ENCODE measurements around the gene AP3S2.
"Not testable (repeated sequence)": the region's sequence is repeated elsewhere in the genome, so short reads cannot be mapped to it uniquely, and the experiment has no call there.

Gene AP3S2

DNA sequence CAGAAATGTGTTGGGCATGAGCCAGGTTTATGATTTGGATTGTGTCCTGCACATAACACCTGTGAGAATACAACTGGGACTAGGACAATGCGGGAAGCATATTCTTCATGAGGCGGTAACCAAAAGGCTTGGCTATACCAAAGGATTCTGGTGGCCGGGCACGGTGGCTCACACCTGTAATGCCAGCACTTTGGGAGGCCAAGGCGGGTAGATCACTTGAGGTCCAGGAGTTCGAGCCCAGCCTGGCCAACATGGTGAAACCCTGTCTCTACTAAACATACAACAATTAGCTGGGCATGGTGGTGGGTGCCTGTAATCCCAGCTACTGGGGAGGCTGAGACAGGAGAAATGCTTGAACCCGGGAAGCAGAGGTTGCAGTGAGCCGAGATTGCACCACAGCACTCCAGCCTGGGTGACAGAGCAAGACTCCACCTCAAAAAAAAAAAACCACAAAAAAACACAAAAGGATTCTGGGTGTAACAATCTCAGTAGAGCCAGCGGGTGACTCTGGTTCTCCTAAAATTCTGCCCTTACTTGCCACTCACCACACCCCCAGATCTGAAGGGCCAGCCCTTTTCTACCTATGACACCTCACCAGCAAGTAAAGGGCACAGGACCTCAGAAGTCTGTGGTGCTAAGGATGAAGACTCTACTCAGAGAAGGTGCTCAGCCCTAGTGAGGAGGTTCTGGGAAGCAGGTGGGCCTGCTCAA lies 59.2 kb downstream of the AP3S2 start:
- DNase-seq (ENCODE audit: low spot score), result not testable (repeated sequence)

DNA sequence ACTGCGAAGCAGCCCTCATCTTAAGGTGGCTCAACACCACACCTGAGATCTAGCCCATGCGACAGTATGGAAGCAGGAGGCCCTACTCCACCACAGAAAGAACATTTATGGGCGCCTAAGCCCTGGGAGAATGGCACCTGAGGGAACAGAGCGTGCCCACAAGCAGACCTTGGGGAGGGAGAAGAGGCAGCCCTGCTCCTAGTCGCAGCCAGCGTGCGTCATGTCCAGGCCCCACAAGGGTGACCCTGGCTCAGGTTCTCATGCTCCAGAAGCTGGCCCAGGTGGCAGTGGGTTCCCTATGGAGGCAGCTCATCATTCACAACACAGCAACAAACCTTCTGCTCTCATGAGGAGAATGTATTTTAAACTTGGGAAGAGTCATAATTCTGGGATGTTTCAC lies 59.8 kb downstream of the AP3S2 start:
- DNase-seq (ENCODE audit: low spot score), result no peak

DNA sequence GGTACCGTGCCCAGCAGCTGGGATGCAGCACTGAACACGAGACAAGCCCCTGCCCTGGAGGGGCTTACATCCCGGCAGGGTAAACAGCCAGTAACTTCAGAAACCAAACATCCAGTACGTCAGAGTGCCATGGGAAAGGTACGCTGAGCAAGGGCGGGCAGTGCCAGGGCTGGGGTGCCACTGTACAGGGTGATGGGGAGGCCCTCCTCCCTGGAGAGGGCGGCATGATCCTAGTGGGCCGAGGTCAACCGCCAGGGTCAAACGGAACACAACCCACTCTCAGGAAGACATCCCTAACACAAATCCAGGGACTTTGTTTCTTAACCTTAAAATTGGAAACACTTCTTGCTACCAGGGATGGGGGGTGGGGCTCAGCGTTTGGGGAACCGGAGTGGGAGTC lies 63.2 kb downstream of the AP3S2 start:
- DNase-seq (ENCODE audit: low spot score), result no peak

DNA sequence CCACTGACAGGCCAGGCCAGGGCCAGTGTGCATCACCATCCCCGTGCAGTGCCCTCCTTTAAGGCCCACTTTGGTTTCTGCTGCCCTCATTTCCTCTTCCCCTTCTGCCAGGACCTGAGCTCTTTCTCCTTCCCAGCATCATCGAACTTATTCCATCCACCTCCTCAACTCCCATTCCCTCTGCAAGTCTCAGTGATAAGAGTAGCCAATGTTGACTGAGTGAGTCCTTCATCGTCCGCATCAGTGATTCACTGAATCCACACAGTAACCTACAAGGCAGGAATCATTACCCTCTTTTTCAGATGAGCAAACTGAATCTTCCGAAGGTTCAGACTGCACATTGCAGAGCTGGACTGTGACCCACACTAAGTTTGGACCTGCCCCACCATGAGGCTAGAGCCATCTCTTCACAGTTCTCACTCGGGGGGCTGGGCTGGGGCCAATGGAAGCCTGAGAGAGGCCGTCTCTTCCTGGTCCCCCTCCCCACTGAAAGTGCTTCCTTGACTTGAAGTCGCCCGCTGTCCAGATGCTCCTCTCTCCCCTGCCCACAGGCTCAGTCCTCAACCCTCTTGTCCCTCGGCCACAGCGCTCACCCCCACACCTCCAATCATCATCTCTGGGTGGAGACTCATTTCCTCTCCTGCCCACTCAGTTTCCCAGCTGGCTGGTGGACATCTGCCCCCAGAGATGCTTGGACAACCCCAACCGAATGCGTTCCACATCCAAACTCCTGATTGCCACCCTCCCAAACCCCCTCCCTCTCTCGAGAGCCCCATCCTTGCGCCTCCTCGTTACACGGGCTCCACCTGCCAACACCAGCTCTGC lies 64.0 kb downstream of the AP3S2 start:
- no peak for DNase-seq (ENCODE audit: low spot score)

DNA sequence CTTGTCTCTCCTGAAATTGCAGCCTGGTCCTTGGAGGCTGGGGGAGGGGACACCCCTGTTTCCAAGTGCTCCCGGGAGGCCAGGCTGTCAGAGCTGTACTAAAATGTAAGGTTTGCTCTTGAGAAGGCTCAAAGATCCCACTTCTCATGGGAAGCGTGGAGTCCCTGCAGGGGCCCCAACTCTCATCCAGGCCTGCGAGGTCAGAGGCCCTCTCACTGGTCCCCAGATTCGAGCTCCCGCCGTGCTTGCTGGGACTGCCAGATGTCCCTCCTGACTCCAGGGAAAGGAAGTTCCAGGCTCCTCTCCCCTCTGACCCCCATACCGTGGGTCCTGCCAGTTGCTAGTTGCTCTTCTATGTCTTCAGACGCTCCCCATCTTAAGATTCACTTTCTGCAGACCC lies 64.6 kb downstream of the AP3S2 start:
- DNase-seq (ENCODE audit: low spot score), result no peak

DNA sequence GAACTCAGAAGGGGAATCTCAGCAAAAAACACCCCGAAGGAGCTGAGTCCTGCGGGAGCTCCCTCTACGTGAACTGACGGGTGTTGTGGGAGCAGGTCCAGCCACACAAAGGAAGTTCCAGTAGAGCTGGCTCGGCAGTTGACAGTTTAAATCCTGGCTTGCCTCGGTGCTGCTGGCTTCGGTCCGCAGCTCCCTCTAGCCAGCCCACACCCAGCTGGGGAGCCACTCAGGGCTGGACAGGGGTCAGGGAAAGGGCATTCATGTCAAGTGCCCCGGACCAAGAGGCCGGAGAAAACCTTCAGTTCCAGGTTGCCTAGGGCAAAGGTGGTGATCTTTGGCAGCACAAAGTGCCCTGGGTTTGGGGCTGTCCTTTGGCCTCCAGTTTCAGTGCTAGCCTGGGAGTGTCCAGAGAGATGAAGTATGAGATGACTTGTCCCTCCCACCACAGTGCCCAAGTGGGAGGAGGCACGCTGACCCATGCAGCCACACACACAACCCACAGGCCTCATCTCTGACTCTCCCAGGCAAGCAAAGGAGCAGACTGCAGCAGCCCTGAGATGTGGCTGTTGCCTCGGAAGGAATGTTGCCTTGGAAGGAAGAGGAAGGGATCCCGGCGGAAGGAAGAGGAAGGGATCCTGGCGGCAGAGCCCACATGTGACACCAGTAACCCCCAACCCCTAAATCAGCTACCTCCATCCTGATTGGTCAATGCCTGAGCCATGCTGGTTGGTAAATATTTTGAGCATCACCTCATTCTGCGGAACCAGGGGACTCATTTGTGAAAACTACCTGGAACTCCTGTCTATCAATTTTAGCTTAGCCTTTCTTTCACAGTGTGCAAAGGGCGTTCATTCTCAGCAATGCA lies 65.3 kb downstream of the AP3S2 start:
- DNase-seq (ENCODE audit: low spot score), result no peak

DNA sequence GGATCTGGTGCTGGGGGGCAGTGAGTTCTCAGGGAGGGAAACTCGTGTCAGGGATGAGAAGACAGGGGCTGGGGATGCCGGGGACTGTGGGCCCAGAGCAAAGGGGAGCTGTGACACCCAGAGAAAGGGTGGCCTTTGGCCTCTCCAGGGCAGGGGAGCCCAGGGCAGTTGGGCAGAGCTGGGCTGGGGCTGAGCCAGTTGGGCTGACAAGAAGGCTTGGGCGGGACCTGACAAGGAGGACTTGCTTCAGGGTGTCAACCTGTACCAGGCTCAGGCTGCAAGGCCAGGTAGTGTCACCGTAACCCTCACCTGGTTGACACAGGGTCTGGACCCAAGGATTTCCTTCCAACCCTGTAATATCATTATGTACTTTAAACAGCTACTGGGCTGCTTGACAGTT lies 66.0 kb downstream of the AP3S2 start:
- DNase-seq (ENCODE audit: low spot score), result no peak

DNA sequence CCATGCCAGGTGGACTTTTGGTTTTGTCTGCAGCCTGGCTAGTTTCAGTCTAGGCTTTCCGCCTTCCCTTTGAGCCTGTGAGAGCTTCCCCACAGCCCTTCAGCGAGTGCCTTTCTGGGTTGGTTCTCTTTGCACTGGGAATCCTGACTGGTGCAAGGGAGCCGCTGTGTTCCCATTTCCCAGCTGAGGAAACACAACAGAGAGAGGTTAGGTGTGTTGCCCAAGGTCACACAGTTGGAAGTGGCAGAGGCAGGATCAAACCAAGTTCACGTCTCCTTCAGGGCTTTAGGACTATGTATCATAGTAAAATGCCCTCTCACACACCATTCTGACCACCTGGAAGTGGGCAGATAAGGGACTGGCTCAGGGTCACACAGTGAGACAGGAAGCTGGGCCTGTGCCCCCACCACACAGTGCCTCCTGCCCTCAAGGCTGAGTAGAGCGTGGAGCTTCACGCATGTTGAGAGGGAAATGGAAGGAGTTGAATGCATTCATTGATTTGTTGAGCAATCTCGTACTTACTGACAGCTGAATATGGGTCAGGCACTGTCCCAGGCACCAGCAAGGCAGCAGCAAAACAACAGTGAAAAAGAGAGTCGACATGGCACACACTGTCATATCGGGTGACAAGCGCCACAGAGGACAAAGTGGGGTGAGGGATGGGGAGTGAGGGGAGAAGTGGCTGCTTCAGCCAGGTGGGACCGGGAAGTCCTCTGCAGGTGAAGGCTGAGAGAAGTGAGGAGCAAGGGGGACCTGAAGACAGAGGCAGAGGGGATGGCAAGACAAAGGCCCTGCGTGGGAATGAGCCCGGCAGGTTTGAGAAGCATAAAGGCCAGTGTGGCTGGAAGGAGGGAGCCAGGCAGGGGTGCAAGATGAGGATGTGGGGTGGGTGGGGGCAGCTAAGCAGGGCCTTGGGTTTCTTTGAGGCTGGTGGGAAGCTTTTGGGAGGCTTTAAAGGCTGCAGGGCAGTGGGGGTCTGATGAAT lies 66.8 kb downstream of the AP3S2 start:
- no peak for DNase-seq (ENCODE audit: low spot score)

DNA sequence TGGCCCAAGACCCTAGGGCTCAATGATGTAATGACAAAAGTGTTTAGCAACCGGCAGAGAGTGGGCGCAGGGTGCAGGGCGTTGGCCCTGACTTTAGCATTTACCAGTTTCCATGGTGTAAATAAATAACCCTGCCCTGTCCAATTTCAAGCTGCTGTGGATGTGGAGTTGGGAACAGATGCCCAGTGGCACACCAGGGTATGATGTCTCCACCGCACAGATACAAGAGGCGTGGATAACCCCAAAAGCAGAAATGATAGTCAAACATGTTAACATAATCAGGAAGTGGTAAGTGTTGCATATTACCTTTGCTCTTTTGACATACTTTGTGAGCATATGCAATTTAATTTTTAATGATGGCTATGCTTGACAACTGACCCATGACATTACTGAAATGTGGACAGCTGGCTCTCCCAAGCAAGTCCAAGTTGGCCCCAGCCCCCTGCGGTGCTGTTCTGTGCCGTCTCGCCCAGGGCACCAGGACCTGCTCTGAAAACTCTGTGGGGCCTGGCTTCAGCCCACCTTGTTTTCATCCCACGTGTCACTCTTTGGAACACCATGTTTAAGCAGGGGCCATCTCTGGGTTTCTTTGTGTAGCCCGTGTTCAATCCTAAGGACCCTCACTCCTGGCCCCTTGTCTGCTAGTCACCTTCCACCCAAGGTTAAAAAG lies 68.4 kb downstream of the AP3S2 start:
- DNase-seq (ENCODE audit: low spot score), result no peak

DNA sequence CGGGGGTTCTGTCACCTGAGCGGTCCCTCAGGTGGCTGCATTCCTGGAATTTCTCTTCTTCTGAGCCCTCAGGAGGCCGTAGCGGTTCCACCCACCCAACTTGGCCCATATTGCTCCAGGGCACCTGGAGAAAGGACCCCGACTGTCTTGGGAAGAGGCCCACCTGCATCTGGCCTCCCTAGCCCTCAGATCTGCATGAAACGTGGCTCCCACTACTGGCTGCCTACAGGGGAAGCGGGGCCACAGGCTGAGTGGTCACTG lies 69.3 kb downstream of the AP3S2 start:
- DNase-seq (ENCODE audit: low spot score), result no peak

DNA sequence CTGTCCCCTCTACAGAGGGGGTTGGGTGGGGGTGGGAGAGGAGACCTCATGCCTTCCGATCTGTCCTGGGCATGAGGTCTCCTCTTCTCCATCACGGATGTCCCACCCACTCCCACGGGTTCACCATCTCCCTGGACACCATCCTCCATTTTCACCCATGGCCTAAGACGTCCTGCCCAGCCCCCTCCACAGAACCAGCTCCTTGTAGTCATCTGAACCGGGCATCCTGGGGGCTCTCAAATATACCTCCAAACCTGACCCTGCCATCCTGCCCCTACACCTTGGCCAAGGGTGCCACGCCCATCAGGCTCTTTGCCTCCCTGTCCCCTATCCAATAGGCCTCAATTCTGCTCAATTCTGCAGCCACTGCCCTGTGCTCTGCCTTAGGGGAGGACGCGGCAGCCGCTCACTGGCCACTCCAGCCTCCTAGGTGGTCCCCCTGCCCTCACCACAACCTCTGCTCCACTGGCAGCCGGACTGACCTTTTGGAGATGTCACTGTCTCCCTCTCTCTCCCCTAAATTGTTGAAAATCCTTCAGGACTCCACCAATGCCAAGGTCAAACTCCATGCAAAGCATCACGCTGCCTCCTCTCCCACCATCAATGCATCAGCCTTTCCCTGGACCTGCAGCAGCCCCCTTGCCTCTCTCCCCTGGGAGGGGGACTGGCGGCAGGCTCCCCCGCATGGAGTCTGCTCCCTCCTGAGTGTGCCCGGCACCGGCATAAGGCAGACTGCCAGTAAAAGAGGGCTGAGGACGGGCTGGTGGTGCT lies 69.8 kb downstream of the AP3S2 start:
- no peak for DNase-seq (ENCODE audit: low spot score)

DNA sequence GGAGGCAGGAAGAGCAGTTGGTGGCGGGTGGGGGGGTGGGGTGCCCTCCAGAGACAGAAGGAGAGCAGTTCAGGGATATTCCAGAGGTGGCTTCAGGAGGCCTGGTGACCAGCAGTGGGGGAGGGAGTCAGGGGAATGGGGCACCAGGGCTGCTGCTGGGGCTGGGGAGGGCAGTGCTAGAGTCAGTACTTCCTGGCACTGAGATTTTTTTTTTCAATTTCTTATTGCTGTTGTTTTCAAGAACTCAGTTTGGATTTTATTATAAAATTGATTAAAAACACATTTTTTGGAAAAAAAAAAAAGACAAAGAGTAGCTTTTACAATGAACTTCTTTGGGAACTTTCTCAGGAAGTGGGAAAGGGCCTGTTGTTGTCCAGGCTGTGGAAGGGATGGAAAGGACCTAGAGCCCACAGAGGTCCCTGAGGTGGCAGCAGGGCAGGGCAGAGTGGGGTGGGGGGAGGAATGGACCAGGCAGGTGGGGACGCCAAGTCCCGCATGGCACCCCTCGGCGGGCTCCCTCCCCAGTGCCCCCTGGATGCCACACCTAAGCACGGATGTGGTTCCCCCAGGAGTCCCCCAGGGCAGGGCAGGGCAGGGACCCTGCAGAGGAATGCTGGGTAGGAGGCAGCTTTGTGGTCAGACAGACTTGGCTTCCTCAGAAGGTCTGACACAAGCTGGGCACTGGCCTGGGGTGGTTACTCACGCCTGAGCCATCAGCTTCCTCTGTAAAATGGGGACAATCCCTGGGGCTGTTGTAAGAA lies 70.7 kb downstream of the AP3S2 start:
- no peak for DNase-seq (ENCODE audit: low spot score)

DNA sequence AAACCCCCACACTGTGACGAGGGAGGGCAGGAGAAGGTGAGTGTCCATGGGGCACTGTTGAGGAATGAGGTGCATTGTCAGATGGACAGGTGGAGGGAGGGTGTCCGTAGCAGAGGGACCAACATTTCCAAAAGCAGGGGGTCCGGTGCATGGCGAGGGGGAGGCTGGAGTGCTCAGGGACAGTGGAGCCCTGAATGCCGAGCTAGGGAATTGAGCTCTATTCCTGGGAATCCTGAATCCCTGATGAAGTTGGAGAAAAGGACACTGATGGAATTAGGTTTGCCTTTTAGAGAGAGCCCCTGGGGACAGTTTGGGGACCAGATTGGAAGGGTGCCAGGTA lies 71.2 kb downstream of the AP3S2 start:
- no peak for DNase-seq (ENCODE audit: low spot score)

DNA sequence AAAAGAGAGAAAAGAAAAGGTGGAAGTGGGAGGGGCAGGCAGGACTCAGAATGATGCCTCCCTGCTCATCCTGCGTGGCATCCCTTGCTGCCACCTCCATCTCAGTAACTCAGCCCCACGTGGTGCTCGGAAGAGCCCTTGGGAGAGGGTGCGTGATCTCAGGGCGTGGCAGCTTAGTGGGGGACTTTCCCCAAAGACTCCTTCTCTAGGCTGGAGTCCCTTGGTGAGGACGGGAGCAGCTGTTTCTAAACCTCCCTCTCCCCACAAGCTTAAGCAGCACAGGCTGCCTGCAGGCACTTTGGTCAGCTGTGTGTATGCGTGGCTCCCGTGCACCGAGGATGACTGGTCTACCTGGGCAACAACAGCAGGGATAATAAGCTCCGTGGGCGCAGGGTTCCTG lies 71.8 kb downstream of the AP3S2 start:
- no peak for DNase-seq (ENCODE audit: low spot score)

DNA sequence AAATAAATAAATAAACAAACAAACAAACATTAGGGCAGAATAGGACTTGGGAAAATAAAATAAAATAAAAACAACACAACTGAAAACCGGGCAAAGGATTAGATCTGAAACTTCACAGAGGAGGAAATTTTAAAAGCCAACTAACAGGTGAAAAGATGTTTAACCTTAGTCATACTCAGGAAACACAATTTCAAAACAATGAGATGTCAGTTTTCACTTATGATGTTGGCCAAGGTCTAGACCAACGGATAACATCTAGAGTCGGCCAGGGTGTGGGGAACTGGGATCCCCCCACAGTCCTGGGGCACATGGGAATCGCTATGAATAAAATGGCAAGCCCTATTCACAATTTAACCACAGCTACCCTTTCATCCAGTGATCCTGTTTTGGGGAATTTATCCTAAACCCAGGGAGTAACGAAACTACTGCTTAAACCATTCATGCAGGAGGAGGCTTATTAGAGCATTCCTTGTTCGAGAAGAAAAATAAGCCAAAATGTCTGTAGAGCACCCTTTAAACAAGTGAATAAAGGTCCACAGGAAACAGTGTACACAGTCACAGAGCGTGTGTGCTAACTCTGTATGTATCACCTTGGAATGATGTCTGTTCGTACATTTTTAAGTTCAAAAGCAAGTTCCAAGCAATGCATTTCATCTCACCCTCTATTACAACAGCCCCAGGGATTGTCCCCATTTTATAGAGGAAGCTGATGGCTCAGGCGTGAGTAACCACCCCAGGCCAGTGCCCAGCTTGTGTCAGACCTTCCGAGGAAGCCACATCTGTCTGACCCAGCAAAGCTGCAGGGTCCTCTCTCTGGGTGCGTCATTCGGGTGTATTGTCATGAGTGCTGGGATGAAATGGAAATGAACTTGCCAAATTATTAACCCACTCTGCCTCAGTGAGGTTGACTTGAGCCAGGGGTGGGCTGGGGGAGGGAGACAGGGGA lies 72.9 kb downstream of the AP3S2 start:
- no peak for DNase-seq (ENCODE audit: low spot score)

DNA sequence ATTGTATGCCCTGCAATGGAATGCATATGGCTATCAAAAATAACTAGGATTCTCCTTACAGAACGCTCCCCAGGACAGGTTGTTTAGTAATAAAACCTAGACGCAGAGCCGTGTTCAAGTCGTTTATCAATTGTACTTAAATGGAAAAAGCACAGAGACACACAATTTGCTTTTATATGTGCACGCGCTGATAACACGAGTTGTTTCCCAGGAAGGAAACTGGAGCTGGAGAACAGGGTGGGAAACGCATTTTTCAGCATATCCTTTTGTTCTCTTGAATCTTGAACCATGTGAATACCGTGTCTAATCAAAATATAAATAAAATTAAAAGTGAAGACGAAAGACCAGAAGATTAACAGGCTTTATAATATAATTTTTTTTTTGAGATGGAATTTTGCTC lies 75.5 kb downstream of the AP3S2 start:
- no peak for DNase-seq (ENCODE audit: low spot score)

DNA sequence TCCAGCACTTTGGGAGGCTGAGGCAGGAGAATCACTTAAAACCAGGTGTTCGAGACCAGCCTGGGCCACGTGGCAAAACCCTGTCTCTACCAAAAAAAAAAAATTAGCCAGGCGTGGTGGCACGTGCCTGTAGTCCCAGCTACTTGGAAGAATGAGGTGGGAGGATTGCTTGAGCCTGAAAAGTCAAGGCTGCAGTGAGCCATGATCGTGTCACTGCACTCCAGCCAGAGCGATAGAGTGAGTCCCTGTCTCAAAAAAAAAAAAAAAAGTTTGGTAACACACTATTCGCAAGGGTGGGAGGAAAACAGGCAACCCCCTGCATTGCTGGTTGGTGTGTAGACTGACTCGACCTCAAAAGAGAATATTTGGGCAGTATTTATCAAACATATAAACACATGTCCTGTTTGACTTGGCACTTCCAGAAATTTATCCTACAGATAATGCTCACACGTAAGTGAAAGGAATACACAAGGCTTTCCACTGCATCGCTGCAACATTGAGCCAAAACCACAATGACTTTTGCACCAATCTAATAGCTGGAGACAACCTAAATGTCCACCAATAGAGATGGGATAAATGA lies 76.0 kb downstream of the AP3S2 start:
- no peak for DNase-seq (ENCODE audit: low spot score)

DNA sequence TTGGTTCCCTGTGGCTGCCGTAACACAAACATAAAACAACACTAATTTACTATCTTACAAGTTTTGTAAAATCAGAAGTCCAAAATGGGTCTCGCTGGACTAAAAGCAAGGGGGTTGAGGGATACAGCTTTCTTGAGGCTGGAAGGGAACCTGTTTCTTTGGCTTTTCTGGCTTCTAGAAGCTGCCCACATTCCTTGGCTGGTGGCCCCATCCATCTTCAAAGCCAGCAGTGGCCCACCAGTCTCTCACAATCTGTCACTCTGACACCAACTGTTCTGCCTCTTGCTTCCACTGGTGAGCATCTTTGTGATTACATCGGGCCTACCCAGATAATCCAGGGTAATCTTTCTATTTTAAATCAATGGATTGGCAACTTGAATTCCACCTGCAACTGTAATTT lies 78.0 kb downstream of the AP3S2 start:
- no peak for DNase-seq (ENCODE audit: low spot score)

All from activated CD4-positive, alpha-beta T cell treated with anti-CD3 and anti-CD28 coated beads, Interleukin-2, Interleukin-4, amounts not matched to agents 100 ng/mL and 50 ng/mL, durations not matched to agents 16 hours and 8 hours (primary cell).